ENCODE data around the gene SELENOM.
"Not testable (repeated sequence)": the region's sequence is repeated elsewhere in the genome, so short reads cannot be mapped to it uniquely, and the experiment has no call there.

DNA sequence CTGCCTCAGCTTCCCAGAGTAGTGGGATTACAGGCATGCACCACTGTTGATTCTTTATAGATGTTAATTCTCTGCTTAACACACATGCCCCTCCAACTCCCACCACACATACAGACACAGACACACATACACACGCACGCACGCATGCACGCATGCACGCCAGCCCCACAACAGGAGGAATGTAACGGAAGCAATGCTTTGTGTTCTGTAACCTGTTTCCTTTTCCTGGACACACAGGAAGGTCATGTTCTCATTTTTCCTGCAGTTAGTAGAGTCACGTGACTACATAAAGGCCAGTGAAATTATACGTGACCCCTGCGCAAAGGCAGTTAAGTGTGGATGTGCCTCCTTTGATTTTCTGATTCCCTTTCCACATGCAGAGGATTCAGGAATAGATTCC lies 34.2 kb downstream of the SELENOM start:
- TF ChIP-seq, protein P1, sequence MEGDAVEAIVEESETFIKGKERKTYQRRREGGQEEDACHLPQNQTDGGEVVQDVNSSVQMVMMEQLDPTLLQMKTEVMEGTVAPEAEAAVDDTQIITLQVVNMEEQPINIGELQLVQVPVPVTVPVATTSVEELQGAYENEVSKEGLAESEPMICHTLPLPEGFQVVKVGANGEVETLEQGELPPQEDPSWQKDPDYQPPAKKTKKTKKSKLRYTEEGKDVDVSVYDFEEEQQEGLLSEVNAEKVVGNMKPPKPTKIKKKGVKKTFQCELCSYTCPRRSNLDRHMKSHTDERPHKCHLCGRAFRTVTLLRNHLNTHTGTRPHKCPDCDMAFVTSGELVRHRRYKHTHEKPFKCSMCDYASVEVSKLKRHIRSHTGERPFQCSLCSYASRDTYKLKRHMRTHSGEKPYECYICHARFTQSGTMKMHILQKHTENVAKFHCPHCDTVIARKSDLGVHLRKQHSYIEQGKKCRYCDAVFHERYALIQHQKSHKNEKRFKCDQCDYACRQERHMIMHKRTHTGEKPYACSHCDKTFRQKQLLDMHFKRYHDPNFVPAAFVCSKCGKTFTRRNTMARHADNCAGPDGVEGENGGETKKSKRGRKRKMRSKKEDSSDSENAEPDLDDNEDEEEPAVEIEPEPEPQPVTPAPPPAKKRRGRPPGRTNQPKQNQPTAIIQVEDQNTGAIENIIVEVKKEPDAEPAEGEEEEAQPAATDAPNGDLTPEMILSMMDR (conservative IDR thresholded peaks at IDR 0.05; ENCODE audit: low read depth, low read length) = not testable (repeated sequence)
- not testable (repeated sequence) for TF ChIP-seq EZH2 (IDR thresholded peaks at IDR 0.05; ENCODE audit: borderline replicate concordance, low read depth, low read length, poor library complexity, severe bottlenecking)

Data from A673 (cell line).